Measurements from ENCODE around the gene LGR5. TPM values are rescaled to one million over a fixed set of nuclear protein-coding genes. Genes with fewer than 3 reads are reported as not detected.

LGR5 gene
- total RNA-seq, 1 experiment from 2014 or later: not detected

DNA sequence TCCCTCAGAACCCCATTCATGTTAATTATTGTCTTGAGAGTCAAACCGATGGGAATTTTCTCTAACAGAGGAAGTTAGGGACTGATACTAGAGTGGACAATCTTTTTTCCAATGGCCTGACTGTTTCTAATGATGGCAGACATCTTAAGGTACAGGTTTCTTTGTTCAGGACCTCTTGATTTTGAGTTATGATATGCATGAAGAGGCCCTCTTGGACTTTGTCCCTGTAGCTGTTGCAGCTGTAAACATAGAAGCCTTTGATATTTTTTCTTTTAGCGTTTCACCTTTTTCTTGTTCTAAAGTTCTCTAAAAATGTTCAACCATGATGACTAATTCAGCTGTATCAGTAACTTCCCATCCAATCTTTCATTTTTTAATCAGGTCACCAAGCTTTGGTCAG, 53.0 kb downstream of the LGR5 start:
- no peak overlapping the region for H2AFZ ChIP-seq
- ChIA-PET POLR2A (ENCODE audit: unreplicated experiment) (no interaction called here), CTCF (no interaction called here)
- no peaks in the 10 kb centered on the region for H3K36me3 ChIP-seq (ENCODE audit: low read depth)
- no peak overlapping the region for H3K27ac ChIP-seq
- TF ChIP-seq EZH2 (IDR thresholded peaks at IDR 0.05; ENCODE audit: low read depth): no peak
- TF ChIP-seq CTCF (conservative IDR thresholded peaks at IDR 0.05): no peak
- no peaks in the 10 kb centered on the region for H3K4me1 ChIP-seq (replicated peaks; ENCODE audit: insufficient read depth)
- H3K4me2 ChIP-seq: no peak overlapping the region
- no peaks in the 10 kb centered on the region for H3F3A ChIP-seq (ENCODE audit: insufficient read depth, low read depth)
- H3K27me3 ChIP-seq (ENCODE audit: insufficient read depth, low read depth): no peaks in the 10 kb centered on the region
- no peaks in the 10 kb centered on the region for H4K20me1 ChIP-seq (ENCODE audit: insufficient read depth)
- DNase-seq: no peak
- H3K4me3 ChIP-seq: no peak overlapping the region
- H3K9me2 ChIP-seq (ENCODE audit: insufficient read depth): no peaks in the 10 kb centered on the region
- intact Hi-C loops (cut with micrococcal nuclease; ENCODE audit: unreplicated experiment): no loop called here
- H3K9me3 ChIP-seq (ENCODE audit: insufficient read depth, low read depth): 0 out of 2 replicates have a peak, but pooled peaks cover 5% of the 10 kb centered on the region
- H3K79me2 ChIP-seq (ENCODE audit: low read depth): no peaks in the 10 kb centered on the region
- BruUV-seq (replicated peaks): no TSS peak

- no peak for DNase-seq
- H2AFZ ChIP-seq: no peak overlapping the region
- H3K36me3 ChIP-seq (ENCODE audit: low read depth): no peaks in the 10 kb centered on the region
- H3K27me3 ChIP-seq (ENCODE audit: insufficient read depth, low read depth): no peaks in the 10 kb centered on the region
- TF ChIP-seq CTCF (conservative IDR thresholded peaks at IDR 0.05) (no peak), EZH2 (IDR thresholded peaks at IDR 0.05; ENCODE audit: low read depth) (no peak)
- ChIA-PET CTCF (no interaction called here), POLR2A (ENCODE audit: unreplicated experiment) (interaction anchor here (0.6 kb wide), 1 partner anchor 9 kb away, joined by 9 read pairs; no protein-coding TSS in a partner anchor)
- 0 out of 2 replicates have a peak, but pooled peaks cover 5% of the 10 kb centered on the region for H3K9me3 ChIP-seq (ENCODE audit: insufficient read depth, low read depth)
- H3K4me3 ChIP-seq: no peak overlapping the region
- H3K4me1 ChIP-seq (replicated peaks; ENCODE audit: insufficient read depth): peaks cover 5% of the 10 kb centered on the region; the same call in 1 of the 2 replicates
- H3K27ac ChIP-seq: no peak overlapping the region
- H3K9me2 ChIP-seq (ENCODE audit: insufficient read depth): no peaks in the 10 kb centered on the region
- no TSS peak for BruUV-seq (replicated peaks)
- H4K20me1 ChIP-seq (ENCODE audit: insufficient read depth): no peaks in the 10 kb centered on the region
- H3F3A ChIP-seq (ENCODE audit: insufficient read depth, low read depth): no peaks in the 10 kb centered on the region
- intact Hi-C loops (cut with micrococcal nuclease; ENCODE audit: unreplicated experiment): no loop called here
- H3K79me2 ChIP-seq (ENCODE audit: low read depth): no peaks in the 10 kb centered on the region
- no peak overlapping the region for H3K4me2 ChIP-seq
Observed at GRCh38 chr12:71499834-71500233, 60.2 kb downstream of the LGR5 start.

GRCh38 chr12:71503579-71504391, 64.2 kb downstream of the LGR5 start:
- Histone ChIP-seq H2AFZ (no peak overlapping the region), H4K20me1 (ENCODE audit: insufficient read depth) (no peaks in the 10 kb centered on the region), H3K27me3 (ENCODE audit: insufficient read depth, low read depth) (no peaks in the 10 kb centered on the region), H3K4me3 (no peak overlapping the region), H3K79me2 (ENCODE audit: low read depth) (no peaks in the 10 kb centered on the region), H3K4me1 (replicated peaks; ENCODE audit: insufficient read depth) (peaks cover 5% of the 10 kb centered on the region; the same call in 1 of the 2 replicates), H3K27ac (no peak overlapping the region), H3K9me3 (ENCODE audit: insufficient read depth, low read depth) (no peaks in the 10 kb centered on the region), H3F3A (ENCODE audit: insufficient read depth, low read depth) (no peaks in the 10 kb centered on the region), H3K9me2 (ENCODE audit: insufficient read depth) (no peaks in the 10 kb centered on the region), H3K36me3 (ENCODE audit: low read depth) (no peaks in the 10 kb centered on the region), H3K4me2 (no peak overlapping the region)
- ChIA-PET POLR2A (ENCODE audit: unreplicated experiment) (no interaction called here), CTCF (no interaction called here)
- no peak for DNase-seq
- TF ChIP-seq EZH2 (IDR thresholded peaks at IDR 0.05; ENCODE audit: low read depth) (no peak), CTCF (conservative IDR thresholded peaks at IDR 0.05) (no peak)
- BruUV-seq (replicated peaks): no TSS peak
- intact Hi-C loops (cut with micrococcal nuclease; ENCODE audit: unreplicated experiment): no loop called here
